Calu3 (cell line): ENCODE results near the gene MAP3K20. TPM values are rescaled to one million over a fixed set of nuclear protein-coding genes. Genes with fewer than 3 reads are reported as not detected.

ENCODE experiments used
- BruUV-seq: library from RNA; stranded (reverse); fragments of 400-500 nt; replicated peaks from 2 replicates; lab custom pipeline; 2021; lab: Mats Ljungman, UMichigan
- CTCF ChIA-PET: fragments of 300-600 bp; sonication (Branson Sonifier 250); formaldehyde crosslinking; loops from one replicate; lab custom pipeline; 2022; ENCODE audit warnings: antibody characterized with exemption; lab: Charles Lee
- DNase-seq: peaks from one replicate; pipeline ENCODE4 v3.0.0; 2022
- H3K27ac Mint-ChIP-seq: one replicate; pipeline ENCODE4 v1.8.0; 2022; ENCODE audit warnings: mixed read lengths; ENCODE audit not compliant: unreplicated experiment
- H3K27me3 Mint-ChIP-seq: one replicate; pipeline ENCODE4 v1.8.0; 2022; ENCODE audit warnings: mixed read lengths; ENCODE audit not compliant: unreplicated experiment
- H3K36me3 Mint-ChIP-seq: one replicate; pipeline ENCODE4 v1.8.0; 2022; ENCODE audit warnings: mild to moderate bottlenecking, moderate library complexity, mixed read lengths; ENCODE audit not compliant: insufficient read depth, unreplicated experiment
- H3K4me1 Mint-ChIP-seq: one replicate; pipeline ENCODE4 v1.8.0; 2022; ENCODE audit warnings: mild to moderate bottlenecking, low read depth, mixed read lengths; ENCODE audit not compliant: unreplicated experiment
- H3K4me3 Mint-ChIP-seq: one replicate; pipeline ENCODE4 v1.8.0; 2022; ENCODE audit warnings: mild to moderate bottlenecking, low read depth, moderate library complexity, mixed read lengths; ENCODE audit not compliant: unreplicated experiment
- H3K9me3 Mint-ChIP-seq: one replicate; pipeline ENCODE4 v1.8.0; 2022; ENCODE audit warnings: low read depth, mixed read lengths; ENCODE audit not compliant: unreplicated experiment
- intact Hi-C: fragments of 100-400 bp; cut with micrococcal nuclease; formaldehyde crosslinking; loops from one replicate; pipeline ENCODE4 v1.10.0; 2022; ENCODE audit not compliant: unreplicated experiment
- total RNA-seq: library from RNA; stranded (reverse); gene quantifications from 2 replicates; pipeline ENCODE4 v1.2.3, GENCODE V29; 2022
- TF ChIP-seq, protein P1 (sequence below): fragments of 200-600 bp; IDR thresholded peaks from one replicate; pipeline ENCODE4 v1.8.0; 2022; ENCODE audit warnings: antibody characterized with exemption; ENCODE audit not compliant: unreplicated experiment

The MAP3K20 gene
- total RNA-seq, 1 experiment from 2014 or later: 37.0 TPM

DNA sequence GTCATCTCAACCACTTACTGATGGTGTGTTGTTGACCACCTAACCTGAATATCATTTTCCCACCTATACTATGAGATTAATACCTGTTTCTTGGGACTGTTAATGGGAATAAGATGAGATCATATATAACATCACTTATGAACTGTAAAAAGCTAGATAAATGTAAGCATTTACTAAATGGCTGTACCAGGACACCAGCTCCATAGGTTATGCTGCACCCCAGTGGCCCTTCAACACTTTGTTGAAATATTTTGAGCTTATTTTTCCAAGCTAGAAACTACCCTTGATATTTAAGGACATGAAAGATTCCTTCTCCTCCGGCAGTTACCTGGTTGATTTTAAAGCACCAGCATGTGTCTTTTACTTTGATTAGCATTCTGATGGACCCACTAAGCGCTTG lies 141.0 kb downstream of the MAP3K20 start:
- H3K4me1 Mint-ChIP-seq: no peaks in the 10 kb centered on the region
- no peaks in the 10 kb centered on the region for H3K9me3 Mint-ChIP-seq
- H3K36me3 Mint-ChIP-seq: peaks cover 4% of the 10 kb centered on the region
- intact Hi-C loops: no loop called here
- no TSS peak for BruUV-seq
- no peak for DNase-seq
- TF ChIP-seq, protein P1, sequence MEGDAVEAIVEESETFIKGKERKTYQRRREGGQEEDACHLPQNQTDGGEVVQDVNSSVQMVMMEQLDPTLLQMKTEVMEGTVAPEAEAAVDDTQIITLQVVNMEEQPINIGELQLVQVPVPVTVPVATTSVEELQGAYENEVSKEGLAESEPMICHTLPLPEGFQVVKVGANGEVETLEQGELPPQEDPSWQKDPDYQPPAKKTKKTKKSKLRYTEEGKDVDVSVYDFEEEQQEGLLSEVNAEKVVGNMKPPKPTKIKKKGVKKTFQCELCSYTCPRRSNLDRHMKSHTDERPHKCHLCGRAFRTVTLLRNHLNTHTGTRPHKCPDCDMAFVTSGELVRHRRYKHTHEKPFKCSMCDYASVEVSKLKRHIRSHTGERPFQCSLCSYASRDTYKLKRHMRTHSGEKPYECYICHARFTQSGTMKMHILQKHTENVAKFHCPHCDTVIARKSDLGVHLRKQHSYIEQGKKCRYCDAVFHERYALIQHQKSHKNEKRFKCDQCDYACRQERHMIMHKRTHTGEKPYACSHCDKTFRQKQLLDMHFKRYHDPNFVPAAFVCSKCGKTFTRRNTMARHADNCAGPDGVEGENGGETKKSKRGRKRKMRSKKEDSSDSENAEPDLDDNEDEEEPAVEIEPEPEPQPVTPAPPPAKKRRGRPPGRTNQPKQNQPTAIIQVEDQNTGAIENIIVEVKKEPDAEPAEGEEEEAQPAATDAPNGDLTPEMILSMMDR: no peak
- CTCF ChIA-PET: interaction anchor here (0.8 to 2.0 kb wide), 2 partner anchors 9 to 190 kb away, joined by 4 to 5 read pairs; no protein-coding TSS in a partner anchor
- H3K27me3 Mint-ChIP-seq: no peaks in the 10 kb centered on the region
- H3K27ac Mint-ChIP-seq: no peak overlapping the region
- H3K4me3 Mint-ChIP-seq: no peak overlapping the region

DNA sequence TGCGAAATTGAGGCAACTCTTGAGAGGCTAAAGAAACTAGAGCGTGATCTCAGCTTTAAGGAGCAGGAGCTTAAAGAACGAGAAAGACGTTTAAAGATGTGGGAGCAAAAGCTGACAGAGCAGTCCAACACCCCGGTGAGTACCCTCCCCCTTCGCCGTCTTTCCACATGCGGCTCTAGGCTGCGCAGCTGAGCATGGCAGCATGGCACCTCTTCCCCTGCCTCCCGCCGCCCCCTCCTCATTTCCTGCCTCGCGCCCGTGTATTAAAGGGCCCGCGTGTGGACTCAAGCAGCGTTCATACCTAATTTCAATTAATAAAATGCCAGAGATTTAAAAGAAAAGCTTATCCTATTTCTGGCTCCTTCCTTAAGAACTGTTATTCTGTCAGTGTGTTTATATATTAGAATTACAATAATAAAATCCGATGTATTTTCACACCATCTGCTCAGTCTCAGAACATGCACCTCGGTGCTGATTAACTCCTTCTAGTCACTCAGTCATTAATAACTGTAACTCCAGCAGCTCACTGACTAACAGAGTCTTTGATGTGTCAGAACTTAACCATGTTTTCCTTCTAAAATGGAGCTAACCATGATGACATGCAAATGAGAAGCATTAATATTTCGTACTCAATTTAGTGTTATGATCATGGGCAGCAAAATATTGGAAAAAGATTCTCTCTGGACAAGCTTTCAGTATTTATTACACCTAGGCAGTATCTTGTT lies 141.6 kb downstream of the MAP3K20 start:
- H3K36me3 Mint-ChIP-seq: no peaks in the 10 kb centered on the region
- CTCF ChIA-PET: interaction anchor here (0.8 to 2.0 kb wide), 3 partner anchors 9 to 191 kb away, joined by 3 to 5 read pairs (median 4); no protein-coding TSS in a partner anchor
- TF ChIP-seq, protein P1: no peak
- H3K9me3 Mint-ChIP-seq: no peaks in the 10 kb centered on the region
- H3K27ac Mint-ChIP-seq: no peak overlapping the region
- intact Hi-C loops: no loop called here
- H3K27me3 Mint-ChIP-seq: no peaks in the 10 kb centered on the region
- no peaks in the 10 kb centered on the region for H3K4me1 Mint-ChIP-seq
- no peak for DNase-seq
- BruUV-seq: no TSS peak
- no peak overlapping the region for H3K4me3 Mint-ChIP-seq

DNA sequence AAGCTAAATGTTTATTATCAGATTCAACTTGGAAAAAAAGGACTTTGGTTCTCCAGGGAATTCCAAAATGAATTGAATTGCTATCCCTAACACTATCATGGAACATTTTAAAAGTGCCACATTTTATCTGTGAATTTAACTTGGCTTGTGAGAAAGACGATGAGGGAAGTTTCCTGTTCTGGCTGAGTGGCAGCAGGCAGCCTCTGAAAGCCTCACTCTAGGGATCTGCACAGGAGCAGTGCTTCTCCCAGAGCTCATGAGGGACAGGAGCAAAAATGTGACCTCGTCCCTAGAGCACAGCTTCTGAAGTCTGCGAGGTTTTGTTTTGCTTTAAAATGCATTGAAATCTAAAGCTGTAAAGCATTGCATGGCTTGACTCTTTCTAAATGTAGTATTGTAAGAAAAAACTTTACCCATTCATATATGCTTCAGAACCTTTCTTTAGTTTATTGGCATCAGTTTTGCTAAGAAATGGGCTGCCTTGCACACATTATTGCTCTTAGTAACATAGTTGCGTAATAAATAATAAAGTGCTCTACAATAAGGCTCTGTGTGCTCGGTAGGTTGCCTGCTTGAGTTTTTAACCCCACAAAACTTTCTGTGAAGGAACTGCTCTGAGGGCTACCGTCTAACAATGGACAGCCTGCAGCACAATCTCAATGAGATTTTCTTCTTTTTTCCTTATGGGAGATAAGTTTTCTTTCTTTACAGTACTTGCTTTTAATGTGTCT lies 142.8 kb downstream of the MAP3K20 start:
- Mint-ChIP-seq H3K4me1 (no peaks in the 10 kb centered on the region), H3K9me3 (no peaks in the 10 kb centered on the region), H3K4me3 (no peak overlapping the region), H3K36me3 (no peaks in the 10 kb centered on the region), H3K27ac (no peak overlapping the region), H3K27me3 (no peaks in the 10 kb centered on the region)
- BruUV-seq: no TSS peak
- CTCF ChIA-PET: interaction anchor here (1.1 to 1.5 kb wide), 3 partner anchors 9 to 191 kb away, joined by 3 to 4 read pairs (median 3); no protein-coding TSS in a partner anchor
- intact Hi-C loops: no loop called here
- TF ChIP-seq, protein P1: no peak
- no peak for DNase-seq

DNA sequence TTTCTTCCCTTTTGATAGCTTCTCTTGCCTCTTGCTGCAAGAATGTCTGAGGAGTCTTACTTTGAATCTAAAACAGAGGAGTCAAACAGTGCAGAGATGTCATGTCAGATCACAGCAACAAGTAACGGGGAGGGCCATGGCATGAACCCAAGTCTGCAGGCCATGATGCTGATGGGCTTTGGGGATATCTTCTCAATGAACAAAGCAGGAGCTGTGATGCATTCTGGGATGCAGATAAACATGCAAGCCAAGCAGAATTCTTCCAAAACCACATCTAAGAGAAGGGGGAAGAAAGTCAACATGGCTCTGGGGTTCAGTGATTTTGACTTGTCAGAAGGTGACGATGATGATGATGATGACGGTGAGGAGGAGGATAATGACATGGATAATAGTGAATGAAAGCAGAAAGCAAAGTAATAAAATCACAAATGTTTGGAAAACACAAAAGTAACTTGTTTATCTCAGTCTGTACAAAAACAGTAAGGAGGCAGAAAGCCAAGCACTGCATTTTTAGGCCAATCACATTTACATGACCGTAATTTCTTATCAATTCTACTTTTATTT lies 145.6 kb downstream of the MAP3K20 start:
- H3K27ac Mint-ChIP-seq: no peak overlapping the region

More for the DNA sequence above, 145.6 kb downstream of the MAP3K20 start:
- no peak for DNase-seq
- H3K4me1 Mint-ChIP-seq: no peaks in the 10 kb centered on the region
- TF ChIP-seq, protein P1: no peak
- no TSS peak for BruUV-seq
- H3K27me3 Mint-ChIP-seq: no peaks in the 10 kb centered on the region
- no peaks in the 10 kb centered on the region for H3K9me3 Mint-ChIP-seq
- CTCF ChIA-PET: no interaction called here
- no peaks in the 10 kb centered on the region for H3K36me3 Mint-ChIP-seq
- H3K4me3 Mint-ChIP-seq: no peak overlapping the region
- intact Hi-C loops: no loop called here
